Measurements from ENCODE around the gene MLPH.
"Not testable (repeated sequence)": the region's sequence is repeated elsewhere in the genome, so short reads cannot be mapped to it uniquely, and the experiment has no call there.

Gene MLPH

GRCh38 chr2:237465515-237466148 is 21.4 kb upstream of the MLPH start:
- in situ Hi-C loops (cut with HindIII; ENCODE audit: low pct_unique_long_range_greater_than_20kb, low sequenced_read_pairs): no loop called here
- TF ChIP-seq JUND (IDR thresholded peaks at IDR 0.05; ENCODE audit: low read depth): no peak
- no peak for DNase-seq (ENCODE audit: low read depth in 1 of 2, low spot score in 1 of 2)

GRCh38 chr2:237466211-237466610 is 20.8 kb upstream of the MLPH start:
- no peak for DNase-seq (ENCODE audit: low read depth in 1 of 2, low spot score in 1 of 2)
- TF ChIP-seq JUND (IDR thresholded peaks at IDR 0.05; ENCODE audit: low read depth): no peak
- in situ Hi-C loops (cut with HindIII; ENCODE audit: low pct_unique_long_range_greater_than_20kb, low sequenced_read_pairs): no loop called here

GRCh38 chr2:237467447-237468179 is 19.4 kb upstream of the MLPH start:
- no peak for DNase-seq (ENCODE audit: low read depth in 1 of 2, low spot score in 1 of 2)
- no peak for TF ChIP-seq JUND (IDR thresholded peaks at IDR 0.05; ENCODE audit: low read depth)
- in situ Hi-C loops (cut with HindIII; ENCODE audit: low pct_unique_long_range_greater_than_20kb, low sequenced_read_pairs): no loop called here

DNA sequence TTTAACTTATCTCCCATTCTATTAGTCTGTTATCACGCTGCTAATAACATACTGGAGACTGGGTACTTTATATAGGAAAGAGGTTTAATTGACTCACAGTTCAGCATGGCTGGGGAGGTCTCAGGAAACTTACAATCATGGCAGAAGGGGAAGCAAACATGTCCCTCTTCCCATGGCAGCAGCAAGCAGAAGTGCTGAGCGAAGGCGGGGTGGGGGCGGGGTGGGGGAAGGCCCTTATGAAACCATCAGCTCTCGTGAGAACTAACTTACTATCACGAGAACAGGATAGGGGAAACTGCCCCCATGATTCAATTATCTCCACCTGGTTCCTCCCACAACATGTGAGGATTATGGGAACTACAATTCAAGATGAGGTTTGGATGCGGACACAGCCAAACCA is 17.6 kb upstream of the MLPH start:
- DNase-seq (ENCODE audit: low read depth in 1 of 2, low spot score in 1 of 2); in situ Hi-C loops (cut with HindIII; ENCODE audit: low pct_unique_long_range_greater_than_20kb, low sequenced_read_pairs): not testable (repeated sequence)

GRCh38 chr2:237469849-237470248 is 17.2 kb upstream of the MLPH start:
- no peak for DNase-seq (ENCODE audit: low read depth in 1 of 2, low spot score in 1 of 2)
- in situ Hi-C loops (cut with HindIII; ENCODE audit: low pct_unique_long_range_greater_than_20kb, low sequenced_read_pairs): no loop called here
- TF ChIP-seq JUND (IDR thresholded peaks at IDR 0.05; ENCODE audit: low read depth): no peak

DNA sequence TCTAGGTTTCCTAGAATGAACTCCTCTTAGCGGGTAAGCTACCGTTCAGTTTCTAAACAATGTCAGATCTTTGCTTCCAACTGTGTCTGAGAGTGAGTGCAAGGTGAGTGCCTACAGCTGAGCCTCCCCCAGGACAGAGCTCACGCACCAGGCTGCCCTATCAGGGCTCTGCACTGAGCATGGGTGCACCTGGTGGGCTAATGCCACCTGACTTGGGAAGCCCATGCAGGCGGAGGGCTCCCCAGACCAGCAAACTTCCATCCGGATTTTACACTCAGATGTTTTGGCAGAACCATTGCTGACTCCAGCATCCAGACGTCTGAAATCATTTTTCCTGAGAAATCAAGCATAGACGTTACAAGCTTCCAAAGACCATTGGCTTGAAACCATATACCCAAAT is 16.1 kb upstream of the MLPH start:
- no peak for DNase-seq (ENCODE audit: low read depth in 1 of 2, low spot score in 1 of 2)
- in situ Hi-C loops (cut with HindIII; ENCODE audit: low pct_unique_long_range_greater_than_20kb, low sequenced_read_pairs): no loop called here
- no peak for TF ChIP-seq JUND (IDR thresholded peaks at IDR 0.05; ENCODE audit: low read depth)

GRCh38 chr2:237471438-237472186 is 15.4 kb upstream of the MLPH start:
- no peak for TF ChIP-seq JUND (IDR thresholded peaks at IDR 0.05; ENCODE audit: low read depth)
- peak; percentile 60 to 75 for DNase-seq (ENCODE audit: low read depth in 1 of 2, low spot score in 1 of 2)
- in situ Hi-C loops (cut with HindIII; ENCODE audit: low pct_unique_long_range_greater_than_20kb, low sequenced_read_pairs): no loop called here

DNA sequence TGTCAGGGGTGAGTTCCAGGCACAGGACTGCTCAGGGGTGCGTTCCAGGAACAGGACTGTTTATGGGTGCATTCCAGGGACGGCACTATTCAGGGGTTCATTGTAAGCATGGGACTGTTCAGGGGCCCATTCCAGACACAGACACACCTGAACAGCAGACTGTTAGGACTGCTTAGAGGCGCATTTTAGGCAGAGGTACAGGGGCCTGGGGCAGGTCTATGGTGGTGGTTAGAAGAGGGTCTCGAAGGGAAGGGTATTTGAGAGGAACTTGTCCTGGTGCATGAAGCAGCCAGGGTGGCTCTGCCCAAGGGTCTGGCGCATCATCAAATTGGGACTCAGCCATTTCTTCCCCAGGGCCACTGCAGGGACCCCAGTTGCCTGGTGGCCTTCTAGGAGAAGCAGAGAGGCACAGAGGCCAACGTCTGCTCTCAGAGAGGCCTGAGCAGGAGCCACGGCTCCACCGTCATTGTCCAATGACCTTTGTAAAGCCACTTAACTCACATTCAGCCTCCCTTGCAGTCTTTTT is 14.8 kb upstream of the MLPH start:
- in situ Hi-C loops (cut with HindIII; ENCODE audit: low pct_unique_long_range_greater_than_20kb, low sequenced_read_pairs): no loop called here
- no peak for DNase-seq (ENCODE audit: low read depth in 1 of 2, low spot score in 1 of 2)
- TF ChIP-seq JUND (IDR thresholded peaks at IDR 0.05; ENCODE audit: low read depth): no peak

DNA sequence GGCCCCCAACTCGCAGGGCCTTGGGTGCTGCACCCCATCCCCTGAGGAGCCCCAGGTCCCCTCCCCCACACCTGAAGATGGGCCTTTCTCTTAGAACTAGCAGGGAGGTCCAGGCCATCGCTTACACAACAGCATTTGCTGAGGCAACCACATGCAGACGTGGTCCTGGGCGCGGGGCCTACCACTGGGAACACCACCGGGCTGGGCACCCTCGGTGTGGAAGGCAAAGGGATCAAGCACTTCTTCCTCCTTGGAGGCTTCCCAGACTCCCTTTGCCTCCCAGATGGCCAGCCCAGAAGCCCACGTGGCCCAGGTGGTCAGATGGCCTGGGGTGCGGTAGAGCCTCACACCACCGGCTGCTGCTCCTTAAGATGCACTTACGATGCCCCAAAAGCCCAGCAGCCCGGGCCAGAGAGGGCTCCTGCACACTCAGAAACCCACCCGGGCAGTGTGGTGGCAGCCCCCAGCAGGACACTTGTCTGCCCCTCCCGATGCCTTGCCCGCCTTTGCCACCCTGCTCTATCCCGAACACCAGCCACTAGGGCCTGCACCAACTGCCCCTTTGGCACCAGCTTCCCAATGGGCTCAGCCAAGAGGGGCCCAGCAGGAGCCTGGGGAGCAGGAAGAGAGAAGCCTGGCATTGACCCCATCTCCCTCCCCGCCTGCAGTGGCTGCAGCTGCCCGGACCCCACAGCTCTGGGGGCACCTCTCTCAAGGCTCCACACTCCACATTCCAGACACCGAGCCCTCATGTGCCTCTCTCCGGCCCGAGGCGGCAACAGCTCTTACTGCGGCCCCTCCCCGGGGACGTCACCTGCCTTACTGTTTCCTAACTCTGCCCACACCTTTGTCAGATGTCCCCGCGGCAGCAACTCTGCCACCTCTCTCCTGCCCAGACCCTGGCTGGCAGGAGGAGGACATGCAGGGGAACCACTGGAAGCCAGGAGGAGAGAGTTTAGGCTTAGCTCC is 13.9 kb upstream of the MLPH start:
- in situ Hi-C loops (cut with HindIII; ENCODE audit: low pct_unique_long_range_greater_than_20kb, low sequenced_read_pairs): no loop called here
- DNase-seq (ENCODE audit: low read depth in 1 of 2, low spot score in 1 of 2): no peak
- no peak for TF ChIP-seq JUND (IDR thresholded peaks at IDR 0.05; ENCODE audit: low read depth)

- DNase-seq (ENCODE audit: low read depth in 1 of 2, low spot score in 1 of 2): no peak
- no peak for TF ChIP-seq JUND (IDR thresholded peaks at IDR 0.05; ENCODE audit: low read depth)
- in situ Hi-C loops (cut with HindIII; ENCODE audit: low pct_unique_long_range_greater_than_20kb, low sequenced_read_pairs): no loop called here
Observed at GRCh38 chr2:237473878-237474441, 13.1 kb upstream of the MLPH start.

DNA sequence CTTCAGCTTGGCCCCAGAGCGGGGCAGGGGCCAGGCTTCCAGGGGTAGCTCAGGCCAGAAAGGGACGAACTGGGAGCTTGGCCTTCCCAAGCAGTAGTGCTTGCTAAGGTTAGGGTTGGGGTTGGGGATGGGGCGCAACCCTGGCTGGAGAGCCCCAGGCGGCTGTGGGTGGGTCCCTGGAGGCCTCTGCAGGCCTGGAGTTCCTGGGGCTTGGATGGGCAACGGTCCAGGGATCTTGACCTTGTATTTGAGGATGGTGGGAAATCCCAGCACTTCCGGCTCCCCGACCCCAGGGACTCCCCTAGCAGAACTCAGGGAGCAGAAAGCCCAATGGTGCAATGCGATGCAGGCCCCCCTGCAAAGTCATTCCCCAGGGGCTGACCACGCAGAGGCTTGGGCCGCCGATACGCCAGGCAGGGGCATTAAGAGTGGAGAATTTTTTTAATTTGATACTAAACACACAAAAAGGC is 12.6 kb upstream of the MLPH start:
- DNase-seq (ENCODE audit: low read depth in 1 of 2, low spot score in 1 of 2): no peak
- no peak for TF ChIP-seq JUND (IDR thresholded peaks at IDR 0.05; ENCODE audit: low read depth)
- in situ Hi-C loops (cut with HindIII; ENCODE audit: low pct_unique_long_range_greater_than_20kb, low sequenced_read_pairs): no loop called here
